Measurements from ENCODE around the gene TMEM237. TPM values are rescaled to one million over a fixed set of nuclear protein-coding genes. Genes with fewer than 3 reads are reported as not detected.

Gene TMEM237
- 55.3 and 57.8 TPM in 2 replicates for total RNA-seq
- long read RNA-seq, transcript TMEM237-213 (12 exons, 1,824 nt), result major isoform, 70 of 86 reads
- long read RNA-seq, partial matches to known transcripts, result 5 of 86 reads
- long read RNA-seq, other reads (novel, unspliced or antisense), result 11 of 86 reads

- peak within 1 kb of the TSS; percentile 98 for H3K4me3 Mint-ChIP-seq (ENCODE audit: low read depth)
- DNase-seq (ENCODE audit: low spot score, unreplicated experiment), result peak; percentile 41
- H3K36me3 Mint-ChIP-seq (ENCODE audit: insufficient read depth), result peaks cover 3% of the 10 kb centered on the region
- H3K9me3 Mint-ChIP-seq (ENCODE audit: low read depth), result no peaks in the 10 kb centered on the region
- H3K27ac Mint-ChIP-seq, result peak within 1 kb of the TSS; percentile 97
- H3K4me1 Mint-ChIP-seq (ENCODE audit: low read depth), result peaks cover 15% of the 10 kb centered on the region
- H3K27me3 Mint-ChIP-seq, result no peaks in the 10 kb centered on the region
- no peak for TF ChIP-seq CTCF (IDR thresholded peaks at IDR 0.05; ENCODE audit: unreplicated experiment)
These were observed at the start of gene TMEM237 for GRCh38 chr2:201643216-201643890. Gene TMEM237 (minus strand): TSS chr2:201643503. CDS start chr2:201643400, 103 bp downstream.

- DNase-seq (ENCODE audit: low spot score, unreplicated experiment), result no peak
- Mint-ChIP-seq H3K27ac (peak overlapping the region; percentile 34), H3K36me3 (ENCODE audit: insufficient read depth) (no peaks in the 10 kb centered on the region), H3K27me3 (peaks cover 10% of the 10 kb centered on the region), H3K4me3 (ENCODE audit: low read depth) (no peak overlapping the region), H3K9me3 (ENCODE audit: low read depth) (peaks cover 3% of the 10 kb centered on the region), H3K4me1 (ENCODE audit: low read depth) (peaks cover 1% of the 10 kb centered on the region)
- no peak for TF ChIP-seq CTCF (IDR thresholded peaks at IDR 0.05; ENCODE audit: unreplicated experiment)
These were observed 41.9 kb upstream of the TMEM237 start for GRCh38 chr2:201685156-201685555.

GRCh38 chr2:201680743-201681142, 37.4 kb upstream of the TMEM237 start:
- Mint-ChIP-seq H3K4me3 (ENCODE audit: low read depth) (no peak overlapping the region), H3K27ac (no peak overlapping the region), H3K36me3 (ENCODE audit: insufficient read depth) (no peaks in the 10 kb centered on the region), H3K4me1 (ENCODE audit: low read depth) (no peaks in the 10 kb centered on the region), H3K27me3 (peaks cover 10% of the 10 kb centered on the region), H3K9me3 (ENCODE audit: low read depth) (peaks cover 3% of the 10 kb centered on the region)
- TF ChIP-seq CTCF (IDR thresholded peaks at IDR 0.05; ENCODE audit: unreplicated experiment), result peak; percentile 55
- peak; percentile 25 for DNase-seq (ENCODE audit: low spot score, unreplicated experiment)

- TF ChIP-seq CTCF (IDR thresholded peaks at IDR 0.05; ENCODE audit: unreplicated experiment), result no peak
- Mint-ChIP-seq H3K4me3 (ENCODE audit: low read depth) (no peak overlapping the region), H3K36me3 (ENCODE audit: insufficient read depth) (no peaks in the 10 kb centered on the region), H3K27me3 (peaks cover 10% of the 10 kb centered on the region), H3K9me3 (ENCODE audit: low read depth) (peaks cover 3% of the 10 kb centered on the region), H3K27ac (no peak overlapping the region), H3K4me1 (ENCODE audit: low read depth) (peaks cover 4% of the 10 kb centered on the region)
- no peak for DNase-seq (ENCODE audit: low spot score, unreplicated experiment)
These were observed 35.1 kb upstream of the TMEM237 start for GRCh38 chr2:201678401-201678800.

GRCh38 chr2:201675454-201675853, 32.2 kb upstream of the TMEM237 start:
- no peak for DNase-seq (ENCODE audit: low spot score, unreplicated experiment)
- H3K36me3 Mint-ChIP-seq (ENCODE audit: insufficient read depth), result no peaks in the 10 kb centered on the region
- no peak overlapping the region for H3K27ac Mint-ChIP-seq
- peaks cover 4% of the 10 kb centered on the region for H3K9me3 Mint-ChIP-seq (ENCODE audit: low read depth)
- peaks cover 4% of the 10 kb centered on the region for H3K4me1 Mint-ChIP-seq (ENCODE audit: low read depth)
- no peak overlapping the region for H3K4me3 Mint-ChIP-seq (ENCODE audit: low read depth)
- TF ChIP-seq CTCF (IDR thresholded peaks at IDR 0.05; ENCODE audit: unreplicated experiment), result no peak
- H3K27me3 Mint-ChIP-seq, result no peaks in the 10 kb centered on the region

Data from progenitor cell of endocrine pancreas (in vitro differentiated cells).